HG03378 (cell line): Measurements from ENCODE around the gene MKNK1.

Source experiments
- ATAC-seq: cut with Tn5 transposase; IDR thresholded peaks from one replicate; pipeline ENCODE4 v1.9.1; 2021; ENCODE audit warnings: mild to moderate bottlenecking, moderate library complexity; ENCODE audit not compliant: unreplicated experiment

Gene MKNK1

DNA sequence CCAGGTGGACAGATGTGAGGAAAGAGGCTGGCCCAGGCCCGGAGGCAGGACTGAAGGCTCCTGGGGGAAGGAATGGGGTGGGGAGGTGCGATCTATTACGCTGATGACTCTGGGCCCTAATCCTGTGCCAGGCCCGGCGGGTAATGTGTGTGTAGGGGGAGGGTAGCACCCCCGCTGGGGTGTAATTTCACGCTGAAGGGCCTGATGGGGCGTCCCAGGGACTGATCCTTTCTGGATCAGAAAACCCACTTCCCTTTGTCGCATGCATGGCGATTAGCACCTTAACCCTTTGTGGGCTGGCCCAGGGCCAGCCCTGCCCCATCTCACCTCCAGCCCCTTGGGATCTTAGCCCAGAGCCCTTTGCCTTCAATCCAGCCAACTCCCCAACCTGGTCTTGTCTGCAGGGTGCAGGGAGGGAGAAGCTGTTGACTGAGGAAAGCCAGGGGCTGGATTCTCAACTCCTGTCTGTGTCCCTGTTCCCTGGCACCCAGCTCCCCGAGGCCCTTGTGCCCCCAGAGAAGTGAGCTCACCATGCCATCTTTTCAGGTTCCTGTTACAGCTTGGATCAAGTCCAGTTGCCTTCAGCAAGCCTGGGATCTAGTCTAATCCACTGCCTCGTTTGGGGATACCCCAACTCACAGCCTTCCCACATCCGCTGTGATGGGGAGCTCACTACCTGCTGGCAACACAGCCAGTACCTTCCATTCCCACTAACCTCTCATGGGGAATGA, 78.7 kb downstream of the MKNK1 start:
- ATAC-seq, result no peak

DNA sequence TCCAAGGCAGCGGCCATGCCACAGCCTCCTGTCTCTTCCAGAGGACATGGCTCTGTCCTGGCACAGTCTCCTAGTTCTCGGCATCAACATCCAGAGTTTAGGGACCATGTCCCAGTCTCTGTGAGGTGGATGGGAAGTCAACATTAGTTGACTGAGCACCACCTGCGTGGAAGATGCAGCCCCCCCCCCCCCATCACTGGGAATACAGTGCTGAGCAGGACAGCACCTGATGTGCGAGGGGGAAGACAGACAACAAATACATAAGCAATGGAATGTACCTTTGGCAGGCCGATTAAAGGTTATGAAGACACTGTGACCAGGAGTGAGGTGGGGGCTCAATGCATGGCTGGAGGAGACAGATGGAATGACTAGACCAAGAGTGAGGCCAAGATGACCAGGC, 79.2 kb downstream of the MKNK1 start:
- ATAC-seq, result no peak

DNA sequence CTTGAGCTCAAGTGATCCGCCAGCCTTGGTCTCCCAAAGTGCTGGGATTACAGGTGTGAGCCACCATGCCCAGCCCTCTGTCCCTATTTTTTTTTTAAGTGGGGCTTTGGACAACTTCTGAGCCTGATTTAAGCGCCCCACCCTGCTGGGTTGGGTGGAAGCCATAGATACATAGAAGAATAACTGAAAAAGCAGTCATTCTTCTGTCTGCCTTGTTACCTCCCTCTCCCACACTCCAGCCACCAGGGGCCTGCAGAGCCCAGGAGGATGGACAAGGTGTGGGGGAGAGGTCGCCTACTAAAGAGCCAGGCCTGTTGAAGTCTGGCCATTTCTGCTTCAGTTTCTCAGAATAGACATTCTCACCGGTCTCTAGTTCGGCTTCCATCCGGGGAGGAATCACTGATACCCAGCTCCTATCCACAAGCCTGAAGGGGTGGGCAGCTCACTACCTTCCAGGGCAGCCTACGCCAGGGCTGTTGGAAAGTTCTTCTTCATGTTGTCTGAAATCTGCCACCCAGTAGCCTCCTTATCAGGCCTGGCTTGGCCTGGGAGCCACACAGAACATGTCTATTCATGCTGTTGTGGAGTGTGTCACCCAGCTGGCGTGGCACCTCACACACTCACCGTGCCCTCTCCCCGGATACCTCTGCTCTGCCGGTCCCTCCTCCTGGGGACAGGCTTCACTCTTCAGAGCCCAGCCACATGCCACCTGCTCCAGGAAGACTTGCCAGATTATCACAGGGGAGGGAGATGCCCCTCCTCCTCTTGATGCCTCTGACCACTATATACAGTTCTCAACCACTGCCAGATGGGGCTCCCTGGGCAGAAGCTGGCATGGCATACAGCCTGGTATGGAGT, 80.3 kb downstream of the MKNK1 start:
- no peak for ATAC-seq

DNA sequence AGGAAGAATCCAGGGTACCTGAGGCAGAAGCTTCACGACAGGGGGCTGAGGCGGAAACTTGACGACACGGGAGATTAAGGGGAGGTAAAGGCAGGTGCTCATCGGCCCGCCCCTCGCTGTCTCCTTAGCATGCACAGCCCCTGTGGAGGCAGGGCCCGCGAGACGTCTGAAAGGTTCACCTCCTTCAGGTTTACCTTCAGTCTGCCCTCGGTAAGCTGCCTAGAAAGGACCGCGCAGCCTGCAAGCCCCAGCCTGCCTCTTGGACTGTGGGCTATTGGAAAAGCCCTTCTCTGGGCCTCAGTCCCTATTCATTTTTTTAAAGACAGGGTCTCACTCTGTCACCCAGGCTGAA, 81.1 kb downstream of the MKNK1 start:
- ATAC-seq, result no peak

DNA sequence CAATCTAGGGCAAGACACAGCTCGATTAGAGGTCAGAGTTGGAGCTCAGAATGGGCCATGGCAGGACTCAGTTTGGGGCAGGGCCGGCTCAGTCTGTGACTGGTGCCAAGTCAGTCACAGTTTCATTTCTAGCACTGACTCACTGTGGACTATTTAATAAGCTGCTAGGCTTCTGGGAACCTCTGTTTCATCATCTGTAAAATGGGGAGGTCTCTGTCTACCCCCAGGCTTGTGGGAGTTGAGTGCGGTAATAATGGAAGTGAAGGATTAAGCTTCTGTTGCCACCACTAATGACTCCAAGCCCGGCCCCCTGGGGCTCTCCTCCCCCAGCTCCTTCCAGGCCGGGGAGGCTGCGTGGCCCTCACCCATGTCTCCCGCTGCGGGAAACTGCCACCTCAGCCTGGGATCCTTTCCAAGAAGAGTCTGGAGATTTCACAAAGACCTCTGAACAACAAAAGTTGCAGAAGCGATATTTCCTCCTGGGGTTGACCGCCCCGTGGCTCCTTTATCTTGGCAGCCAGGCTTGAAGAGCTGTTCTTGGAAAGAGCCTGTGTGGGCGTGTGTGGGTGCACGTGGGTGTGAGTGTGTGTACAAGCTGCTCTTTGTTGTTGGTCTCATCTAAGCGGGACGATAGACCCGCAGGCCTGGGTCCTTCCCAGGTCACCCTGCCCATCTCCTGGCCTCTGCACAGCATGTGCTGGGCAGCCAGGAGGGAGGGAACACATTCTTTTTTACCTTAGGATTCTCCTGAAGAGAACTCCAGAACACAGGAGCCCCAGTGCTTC, 81.7 kb downstream of the MKNK1 start:
- ATAC-seq, result no peak

DNA sequence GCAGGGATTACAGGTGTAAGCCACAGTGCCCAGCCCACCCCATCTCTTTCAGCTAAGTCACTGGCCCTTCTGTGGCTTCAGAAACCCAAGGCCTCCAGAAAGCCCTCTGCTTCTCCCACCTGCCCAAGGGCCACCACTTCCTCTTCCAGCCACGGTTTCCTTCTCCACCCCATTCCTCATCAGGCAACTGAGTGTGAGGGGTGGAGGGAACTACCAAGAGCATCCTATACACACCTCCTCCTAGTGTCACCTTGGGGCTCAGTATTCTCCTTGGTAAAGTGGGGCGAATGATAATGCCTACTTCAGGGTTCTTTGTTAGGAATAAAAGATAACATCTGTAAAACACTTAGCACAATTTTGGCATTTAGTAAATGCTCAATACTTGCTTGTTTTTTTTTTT, 82.7 kb downstream of the MKNK1 start:
- no peak for ATAC-seq

DNA sequence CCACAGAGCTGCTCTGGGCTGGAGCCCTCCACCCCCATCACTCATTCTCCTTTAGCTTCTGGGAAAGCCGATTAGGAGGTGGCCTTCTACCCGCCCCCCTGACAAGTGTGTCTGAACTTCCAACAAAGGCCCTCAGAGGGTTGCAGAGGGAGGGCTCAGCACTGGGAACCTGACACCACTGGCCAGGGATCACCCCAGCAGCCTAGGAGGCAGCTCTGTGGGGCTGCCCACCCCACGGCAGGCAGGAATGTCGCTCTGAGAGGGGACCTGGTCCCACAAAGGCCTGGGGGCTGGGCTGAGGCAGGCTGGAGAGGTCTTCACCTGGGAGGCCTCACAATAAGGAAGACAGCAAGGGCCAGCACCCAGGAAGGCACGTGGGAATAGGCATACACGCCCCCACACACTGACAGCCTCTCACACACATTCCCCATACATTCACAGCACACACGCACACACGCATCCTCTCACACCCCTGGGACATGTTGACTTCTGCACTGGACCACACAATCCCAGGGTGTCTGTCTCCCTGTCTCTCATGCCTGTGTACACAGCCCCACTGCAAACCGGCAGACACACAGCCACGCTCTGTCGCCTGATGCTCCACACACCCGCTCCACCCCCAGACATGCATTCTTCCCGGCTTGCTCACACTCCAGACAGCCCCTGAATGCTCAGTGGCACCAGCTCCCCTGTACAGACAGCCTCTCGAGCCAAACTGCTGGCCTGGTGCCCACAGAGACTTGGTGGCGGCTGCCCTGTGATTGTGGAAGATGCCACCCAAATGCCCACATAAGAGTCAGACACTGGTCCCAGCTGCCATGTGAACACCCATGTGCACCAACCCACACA, 83.8 kb downstream of the MKNK1 start:
- ATAC-seq, result no peak

DNA sequence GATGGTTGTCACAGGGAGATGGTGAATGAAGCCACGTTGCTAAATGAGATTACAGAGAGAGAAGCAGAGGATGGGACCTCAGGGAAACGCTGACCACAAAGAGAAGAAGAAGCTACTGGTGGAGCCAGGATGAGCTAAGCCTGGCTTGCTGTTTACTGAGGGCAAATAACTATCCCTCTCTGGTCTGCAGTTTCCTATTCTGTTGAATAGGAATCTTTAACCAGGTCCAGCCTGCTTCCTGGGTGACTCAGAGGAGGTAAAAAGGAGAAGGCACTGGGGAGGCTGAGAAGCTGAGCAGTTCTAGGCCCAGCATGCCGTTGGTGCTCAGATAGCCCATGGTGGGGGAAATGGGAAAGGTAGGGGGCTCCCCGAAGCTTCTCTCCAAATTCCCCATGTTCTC, 84.9 kb downstream of the MKNK1 start:
- no peak for ATAC-seq

DNA sequence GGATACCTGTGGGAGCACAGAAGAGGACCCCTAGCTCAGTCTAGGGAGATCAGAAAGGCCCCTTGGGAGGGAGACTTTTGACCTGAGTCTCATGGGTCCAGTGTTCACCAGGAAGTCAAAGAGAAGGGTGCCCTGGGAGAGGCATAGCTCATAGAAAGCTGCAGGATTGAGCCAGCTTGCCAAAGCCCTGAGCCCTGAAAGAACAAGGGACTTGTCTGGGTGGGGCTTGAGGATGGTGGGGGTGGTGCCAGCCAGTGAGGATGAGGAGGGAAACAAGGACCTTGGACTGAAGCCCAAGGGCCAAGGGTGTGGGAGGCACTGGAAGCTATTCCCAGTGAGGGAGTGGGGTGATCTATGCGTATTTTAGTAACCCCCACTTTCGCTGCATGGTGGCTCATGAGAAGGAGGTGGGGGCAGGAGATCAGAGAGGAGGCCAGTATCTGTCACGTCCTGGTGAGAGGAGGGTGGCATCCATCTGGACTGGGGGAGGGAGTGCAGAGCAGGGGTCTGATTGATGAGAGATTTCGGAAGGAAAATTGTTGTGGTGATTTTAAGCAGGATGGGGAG, 86.1 kb downstream of the MKNK1 start:
- no peak for ATAC-seq

DNA sequence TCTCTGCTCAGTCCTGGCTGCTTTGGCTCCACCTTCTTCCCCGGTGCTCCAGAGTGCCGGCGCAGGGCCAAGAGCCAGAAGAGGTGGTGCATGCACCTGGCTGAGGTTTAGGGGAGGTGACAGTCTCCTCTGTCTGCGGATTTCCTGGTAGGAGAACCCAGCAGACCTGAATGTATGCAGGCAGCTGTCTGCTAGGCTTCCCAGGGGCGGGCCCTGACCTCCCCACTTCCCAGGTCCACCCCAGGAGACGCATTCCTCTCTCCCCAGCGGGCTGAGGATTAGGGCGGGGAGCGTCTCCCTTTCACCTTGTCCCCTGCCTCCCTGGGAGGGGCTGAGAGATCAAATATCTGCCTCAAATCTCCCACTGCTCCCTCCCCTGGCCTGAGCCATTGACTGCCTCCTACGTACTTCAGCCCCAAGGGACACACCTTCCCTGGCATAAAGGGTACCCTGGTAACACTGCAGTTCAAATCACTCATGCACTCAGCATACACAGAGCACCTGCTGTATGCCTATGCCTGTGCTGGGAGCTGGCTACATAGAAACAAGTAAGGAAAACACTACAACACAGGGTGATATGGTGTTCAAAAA, 87.0 kb downstream of the MKNK1 start:
- no peak for ATAC-seq

DNA sequence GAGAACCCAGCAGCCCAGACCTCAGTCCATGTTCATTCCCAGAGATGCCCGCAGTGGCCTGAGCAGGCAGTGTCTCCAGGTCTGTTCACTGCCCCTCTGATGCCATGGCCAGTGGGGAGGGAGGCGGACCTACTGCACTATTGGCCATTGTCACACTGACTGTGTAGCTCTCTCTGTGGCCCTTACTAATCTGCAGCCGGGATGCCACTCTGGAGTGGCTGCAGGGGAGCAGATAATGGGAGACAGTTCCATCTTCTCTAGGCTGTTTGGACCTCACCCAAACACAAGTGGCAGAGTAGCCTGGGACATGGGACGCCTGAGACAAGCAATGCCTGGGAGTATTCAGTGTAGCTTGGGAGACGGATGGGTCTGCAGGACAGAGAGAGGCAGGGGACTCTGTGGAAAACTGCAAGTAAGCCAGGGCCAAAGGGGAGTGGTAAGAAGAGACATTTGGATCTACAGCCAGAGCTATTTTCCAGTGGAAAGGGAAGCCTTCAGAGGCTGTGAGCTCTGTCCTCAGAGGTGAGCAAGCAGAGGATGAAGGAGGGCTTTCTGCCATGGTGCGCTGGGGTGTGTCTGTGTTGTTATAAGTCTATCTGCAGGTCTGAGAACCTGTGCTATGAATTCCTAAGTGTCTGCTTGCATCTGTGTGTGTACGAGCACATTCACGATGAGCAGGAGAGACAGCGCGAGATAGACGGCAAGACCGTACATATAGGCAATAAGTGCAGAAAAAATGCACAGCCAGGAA, 87.7 kb downstream of the MKNK1 start:
- ATAC-seq, result no peak

DNA sequence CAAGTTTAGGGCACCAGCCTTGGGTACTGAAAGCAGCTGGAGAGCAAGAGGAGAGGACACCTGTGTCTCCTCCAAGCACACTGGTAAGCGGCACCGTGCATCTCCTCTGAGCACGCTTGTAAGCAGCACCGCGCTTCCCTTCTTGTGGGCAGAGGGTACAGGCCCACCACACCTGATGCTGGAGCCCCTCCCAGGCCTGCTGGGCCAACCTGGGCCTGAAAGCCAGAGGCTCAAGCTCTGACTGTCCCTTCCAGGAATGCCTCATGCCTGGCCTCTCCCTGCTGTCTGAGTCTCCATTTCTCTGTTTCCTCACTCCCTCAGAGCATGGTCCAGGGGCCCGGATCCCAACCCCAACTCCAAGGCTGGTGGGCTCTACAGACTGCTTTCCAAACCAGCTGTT, 88.5 kb downstream of the MKNK1 start:
- no peak for ATAC-seq

DNA sequence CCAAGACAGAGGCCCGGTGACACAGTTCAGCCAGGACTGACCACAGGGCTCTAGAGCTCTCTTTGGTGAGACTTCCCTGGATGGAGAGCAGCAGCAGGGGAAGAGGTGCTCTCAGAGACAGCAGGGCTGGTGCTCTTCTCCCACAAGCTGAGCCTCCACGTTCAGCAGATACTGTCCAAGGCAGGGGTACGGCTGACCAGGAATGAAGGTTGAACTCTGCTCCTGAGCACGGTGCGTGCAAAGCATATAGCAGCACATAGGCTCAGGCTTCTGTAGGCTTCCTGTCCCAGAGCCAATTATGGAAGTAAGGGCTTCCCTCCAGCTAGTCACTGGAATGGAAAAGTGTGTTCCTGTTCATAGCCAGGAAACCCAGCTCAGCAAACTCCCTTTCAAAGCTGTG, 90.5 kb downstream of the MKNK1 start:
- ATAC-seq, result no peak

DNA sequence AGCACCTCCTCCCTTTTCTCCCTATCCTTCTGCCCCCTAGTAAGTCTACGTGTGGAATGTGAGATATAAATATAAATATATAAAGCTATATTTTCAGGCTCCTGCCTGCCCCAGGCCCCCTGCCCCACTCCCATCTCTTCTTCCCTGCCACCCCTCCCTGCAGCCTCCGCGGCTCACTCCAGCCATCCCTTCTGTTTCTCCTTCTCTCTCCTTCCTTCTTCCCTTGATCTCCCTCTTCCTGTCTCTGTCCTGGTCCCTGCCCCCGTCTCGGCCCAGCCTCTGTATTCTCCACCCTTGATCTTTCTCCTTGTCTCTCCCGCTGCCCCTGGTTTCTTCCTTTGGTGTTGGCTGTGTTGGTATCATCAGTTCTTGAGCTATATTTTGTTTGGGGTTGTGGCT, 91.3 kb downstream of the MKNK1 start:
- ATAC-seq, result no peak

DNA sequence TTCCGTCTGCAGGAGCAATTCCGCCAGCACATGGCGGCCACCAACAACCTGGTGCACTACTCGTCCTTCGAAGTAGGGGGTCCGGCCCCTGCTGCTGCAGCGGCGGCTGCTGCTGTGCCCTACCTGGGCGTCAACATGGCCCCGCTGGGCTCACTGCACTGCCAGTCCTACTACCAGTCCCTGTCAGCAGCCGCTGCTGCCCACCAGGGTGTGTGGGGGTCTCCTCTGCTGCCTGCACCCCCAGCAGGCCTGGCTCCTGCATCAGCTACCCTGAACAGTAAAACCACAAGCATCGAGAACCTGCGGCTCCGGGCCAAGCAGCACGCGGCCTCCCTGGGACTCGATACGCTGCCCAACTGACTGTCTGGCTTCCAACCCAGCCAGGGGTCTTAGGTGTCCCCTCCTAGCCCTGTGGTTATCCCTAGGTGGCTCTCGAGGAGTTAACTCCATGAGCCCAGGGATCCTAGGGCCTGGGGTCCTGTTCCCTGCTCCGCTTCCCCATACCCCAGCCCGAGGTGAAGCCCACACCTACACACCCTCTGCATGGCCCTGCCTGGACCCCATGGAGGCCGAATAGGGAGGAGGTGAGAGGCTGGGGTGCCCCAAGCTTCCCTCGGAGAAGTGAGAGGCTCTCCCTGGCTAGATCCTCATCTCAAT, 91.8 kb downstream of the MKNK1 start:
- ATAC-seq, result no peak

DNA sequence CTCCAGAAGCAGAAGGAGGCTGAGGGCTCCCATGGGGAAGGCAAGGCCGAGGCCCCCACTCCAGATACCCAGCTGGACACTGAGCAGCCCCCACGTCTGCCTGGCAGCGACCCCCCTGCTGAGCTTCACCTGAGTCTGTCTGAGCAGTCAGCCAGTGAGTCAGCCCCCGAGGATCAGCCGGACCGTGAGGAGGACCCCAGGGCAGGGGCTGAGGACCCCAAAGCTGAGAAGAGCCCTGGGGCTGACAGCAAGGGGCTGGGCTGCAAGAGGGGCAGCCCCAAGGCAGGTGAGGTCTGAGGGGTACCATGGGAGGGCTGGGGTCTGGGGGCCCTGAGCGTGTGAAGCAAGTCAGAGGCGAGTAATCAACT, 93.1 kb downstream of the MKNK1 start:
- no peak for ATAC-seq

DNA sequence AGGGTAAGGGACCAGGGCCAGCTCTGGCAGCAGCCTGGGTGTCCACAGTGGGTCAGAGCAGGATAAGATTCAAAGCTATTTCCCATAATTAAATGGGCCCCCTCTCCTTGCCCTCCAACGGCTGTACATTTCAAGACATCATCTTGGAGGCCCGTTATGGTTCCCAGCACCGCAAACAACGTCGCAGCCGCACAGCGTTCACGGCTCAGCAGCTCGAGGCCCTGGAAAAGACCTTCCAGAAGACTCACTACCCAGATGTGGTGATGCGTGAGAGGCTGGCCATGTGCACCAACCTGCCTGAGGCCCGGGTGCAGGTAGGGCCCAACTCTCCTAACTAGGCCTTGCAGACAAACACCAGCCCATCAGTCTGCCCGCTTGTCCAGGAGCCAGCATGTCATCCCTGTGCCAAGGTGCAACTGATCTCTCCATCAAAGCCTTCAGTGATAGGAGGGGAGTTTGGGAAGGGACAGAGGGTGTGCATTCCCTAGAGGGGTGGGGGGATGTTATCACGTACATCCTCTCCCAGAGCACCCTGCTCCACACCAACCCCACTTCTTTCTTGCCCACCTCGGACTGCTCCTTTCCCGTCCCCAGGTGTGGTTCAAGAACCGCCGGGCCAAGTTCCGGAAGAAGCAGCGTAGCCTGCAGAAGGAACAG, 93.6 kb downstream of the MKNK1 start:
- no peak for ATAC-seq

DNA sequence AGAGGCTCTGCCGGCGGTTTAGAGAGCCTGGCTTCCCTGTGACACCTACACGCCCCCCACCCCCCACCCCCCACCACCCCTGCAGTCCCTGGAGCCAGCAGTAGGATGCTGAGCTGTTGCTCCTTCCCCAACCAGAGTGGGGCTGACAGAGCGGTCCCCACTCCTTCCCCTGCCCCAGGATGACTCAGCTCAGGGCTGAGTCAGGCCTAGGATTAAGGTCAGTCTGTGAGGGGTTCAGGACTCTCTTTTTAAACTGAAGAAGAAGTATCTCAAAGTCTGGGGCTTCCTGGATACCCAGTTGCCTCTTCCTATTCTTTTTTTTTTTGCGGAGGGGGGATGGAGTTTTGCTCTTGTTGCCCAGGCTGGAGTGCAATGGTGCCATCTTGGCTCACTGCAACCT, 95.3 kb downstream of the MKNK1 start:
- no peak for ATAC-seq
